PC-3 (cell line): ENCODE results near the gene BUD13. TPM values are rescaled to one million over a fixed set of nuclear protein-coding genes. Genes with fewer than 3 reads are reported as not detected.

Experiments
- ATAC-seq: fragments of 200-7000 bp; cut with Tn5 transposase; 2 replicates; pipeline ENCODE4 v1.9.1; 2020; ENCODE audit warnings: mild to moderate bottlenecking, moderate library complexity
- BruUV-seq: library from RNA; stranded (reverse); fragments of 400-500 nt; replicated peaks from 2 replicates; lab custom pipeline; 2021; lab: Mats Ljungman, UMichigan
- CTCF ChIA-PET: fragments of 300-600 bp; sonication (Branson Sonifier 250); formaldehyde crosslinking; loops from one replicate; lab custom pipeline; 2022; ENCODE audit warnings: antibody characterized with exemption; lab: Charles Lee
- POLR2A ChIA-PET: fragments of 300-600 bp; sonication (Branson Sonifier 250); formaldehyde crosslinking; loops from one replicate; lab custom pipeline; 2022; ENCODE audit warnings: antibody characterized with exemption; ENCODE audit not compliant: unreplicated experiment; lab: Charles Lee
- DNase-seq: peaks from one replicate; pipeline ENCODE4 v3.0.0-alpha.2; 2015
- H2AFZ ChIP-seq: fragments of 300-600 bp; sonication (generic); 2 replicates; pipeline ENCODE4 v1.6.0; 2016; ENCODE audit warnings: antibody characterized with exemption, low read length
- H3F3A ChIP-seq: fragments of 300-600 bp; sonication (generic); one replicate; pipeline ENCODE4 v1.6.0; 2017; ENCODE audit warnings: antibody characterized with exemption, low read length, control low read depth, mild to moderate bottlenecking; ENCODE audit not compliant: unreplicated experiment
- H3K27ac ChIP-seq: fragments of 300-600 bp; sonication (generic); 2 replicates; pipeline ENCODE4 v1.5.1; 2016; ENCODE audit warnings: mild to moderate bottlenecking, low read length
- H3K27me3 ChIP-seq: fragments of 300-600 bp; sonication (generic); 2 replicates; pipeline ENCODE4 v1.6.1; 2016; ENCODE audit warnings: low read length, mixed read lengths
- H3K36me3 ChIP-seq: fragments of 300-600 bp; sonication (generic); 2 replicates; pipeline ENCODE4 v1.6.1; 2016; ENCODE audit warnings: low read depth, mixed run types, low read length, mixed read lengths
- H3K4me1 ChIP-seq: fragments of 300-600 bp; sonication (generic); 2 replicates; pipeline ENCODE4 v1.5.1; 2016; ENCODE audit warnings: low read length; ENCODE audit not compliant: insufficient read depth
- H3K4me2 ChIP-seq: fragments of 300-600 bp; sonication (generic); 2 replicates; pipeline ENCODE4 v1.6.0; 2016; ENCODE audit warnings: low read length
- H3K4me3 ChIP-seq: fragments of 300-600 bp; sonication (generic); 2 replicates; pipeline ENCODE4 v1.5.1; 2016; ENCODE audit warnings: mild to moderate bottlenecking, low read length, mixed read lengths
- H3K79me2 ChIP-seq: fragments of 300-600 bp; sonication (generic); 2 replicates; pipeline ENCODE4 v1.6.1; 2017; ENCODE audit warnings: low read length, mixed read lengths
- H3K9ac ChIP-seq: fragments of 300-600 bp; sonication (generic); 2 replicates; pipeline ENCODE4 v1.6.0; 2016; ENCODE audit warnings: mild to moderate bottlenecking, low read length
- H3K9me2 ChIP-seq: fragments of 300-600 bp; sonication (generic); replicated peaks from 2 replicates; pipeline ENCODE4 v1.6.1; 2016; ENCODE audit warnings: mixed run types, low read length, mixed read lengths
- H3K9me3 ChIP-seq: fragments of 300-600 bp; sonication (generic); 2 replicates; pipeline ENCODE4 v1.6.1; 2016; ENCODE audit warnings: low read length, mixed read lengths
- H4K20me1 ChIP-seq: fragments of 300-600 bp; sonication (generic); 2 replicates; pipeline ENCODE4 v1.6.1; 2016; ENCODE audit warnings: low read length, mixed read lengths
- CTCF ChIP-seq: fragments of 300-600 bp; sonication (generic); conservative IDR thresholded peaks from 2 replicates; pipeline ENCODE4 v1.5.1; 2017; ENCODE audit warnings: antibody characterized with exemption, low read depth, mild to moderate bottlenecking, low read length
- EZH2 ChIP-seq: fragments of 300-600 bp; sonication (generic); IDR thresholded peaks from one replicate; pipeline ENCODE4 v1.6.1; 2017; ENCODE audit warnings: antibody characterized with exemption, mild to moderate bottlenecking, low read length; ENCODE audit not compliant: unreplicated experiment
- EZH2phosphoT487 ChIP-seq: fragments of 300-600 bp; sonication (generic); IDR thresholded peaks from 2 replicates; pipeline ENCODE4 v1.6.1; 2018; ENCODE audit warnings: mild to moderate bottlenecking, antibody characterized with exemption, low read length, borderline replicate concordance
- intact Hi-C: fragments of 100-400 bp; cut with micrococcal nuclease; formaldehyde crosslinking; loops from 2 replicates; pipeline ENCODE4 v1.9.0; 2023
- total RNA-seq: library from RNA; depleted of rRNA; stranded (reverse); fragments of >200 nt; gene quantifications from 2 replicates; pipeline ENCODE4 v1.2.3, GENCODE V29; 2014

Gene BUD13
- total RNA-seq, 1 experiment from 2014 or later = 28.9 TPM

GRCh38 chr11:116788975-116789374 lies 16.2 kb upstream of the BUD13 start:
- POLR2A ChIA-PET = no interaction called here
- no TSS peak for BruUV-seq
- Histone ChIP-seq H3K9ac (no peak overlapping the region), H3K9me3 (no peaks in the 10 kb centered on the region), H3F3A (no peaks in the 10 kb centered on the region), H3K4me3 (no peak overlapping the region), H3K4me2 (no peak overlapping the region), H3K4me1 (peaks cover 37% of the 10 kb centered on the region), H4K20me1 (no peaks in the 10 kb centered on the region; the same call in 1 of the 2 replicates), H3K9me2 (no peaks in the 10 kb centered on the region), H3K79me2 (peaks cover 26% of the 10 kb centered on the region), H2AFZ (no peak overlapping the region), H3K27me3 (no peaks in the 10 kb centered on the region), H3K27ac (no peak overlapping the region), H3K36me3 (peaks cover 27% of the 10 kb centered on the region)
- no peak for TF ChIP-seq EZH2
- CTCF ChIA-PET = interaction anchor here (2.6 kb wide), 1 partner anchor 47 kb away, joined by 16 read pairs; the partner anchor contains the start of gene APOA1
- DNase-seq = no peak
- intact Hi-C loops = loop anchor here (1.0 to 2.0 kb wide), 2 partner anchors 16 to 46 kb away; no protein-coding TSS in a partner anchor
- no peak for ATAC-seq

GRCh38 chr11:116788534-116788933 lies 15.7 kb upstream of the BUD13 start:
- peak overlapping the region; percentile 92 for H3K9ac ChIP-seq
- peak overlapping the region; percentile 94 for H3K4me2 ChIP-seq
- ChIA-PET CTCF (interaction anchor here (2.6 kb wide), 1 partner anchor 48 kb away, joined by 16 read pairs; the partner anchor contains the start of gene APOA1), POLR2A (interaction anchor here (0.6 to 2.0 kb wide), 4 partner anchors 47 to 391 kb away, joined by 3 to 8 read pairs (median 6); no protein-coding TSS in a partner anchor)
- H3K79me2 ChIP-seq = peaks cover 26% of the 10 kb centered on the region
- intact Hi-C loops = loop anchor here (1.0 to 2.0 kb wide), 2 partner anchors 15 to 46 kb away; no protein-coding TSS in a partner anchor
- H2AFZ ChIP-seq = peak overlapping the region; percentile 97
- H3K36me3 ChIP-seq = peaks cover 31% of the 10 kb centered on the region
- no peak overlapping the region for H3K27ac ChIP-seq
- no peaks in the 10 kb centered on the region for H3K9me2 ChIP-seq
- no TSS peak for BruUV-seq
- ATAC-seq = no peak
- no peaks in the 10 kb centered on the region for H3K9me3 ChIP-seq
- TF ChIP-seq CTCF (no peak), EZH2 (no peak), EZH2phosphoT487 (no peak)
- H3K27me3 ChIP-seq = no peaks in the 10 kb centered on the region
- H3K4me3 ChIP-seq = peak overlapping the region; percentile 83
- no peaks in the 10 kb centered on the region for H3F3A ChIP-seq
- no peak for DNase-seq
- H3K4me1 ChIP-seq = peaks cover 37% of the 10 kb centered on the region
- no peaks in the 10 kb centered on the region; the same call in 1 of the 2 replicates for H4K20me1 ChIP-seq

- no peaks in the 10 kb centered on the region for H3K9me3 ChIP-seq
- H3K27ac ChIP-seq = peak within 1 kb of the TSS; percentile 11; the same call in 1 of the 2 replicates
- no peaks in the 10 kb centered on the region for H3K27me3 ChIP-seq
- H3K9me2 ChIP-seq = no peaks in the 10 kb centered on the region
- intact Hi-C loops = loop anchor here (1.0 to 2.0 kb wide), 2 partner anchors 15 to 47 kb away; no protein-coding TSS in a partner anchor
- ChIA-PET CTCF (interaction anchor here (0.6 to 2.6 kb wide), 3 partner anchors 40 to 318 kb away, joined by 4 to 16 read pairs (median 6); partner anchors contain the start of gene APOA1), POLR2A (interaction anchor here (0.6 to 2.0 kb wide), 4 partner anchors 48 to 392 kb away, joined by 3 to 8 read pairs (median 6); no protein-coding TSS in a partner anchor)
- DNase-seq (peak; percentile 64), ATAC-seq (peak; percentile 81)
- H2AFZ ChIP-seq = peak within 1 kb of the TSS; percentile 97
- H3K79me2 ChIP-seq = peaks cover 26% of the 10 kb centered on the region
- H3K4me2 ChIP-seq = peak within 1 kb of the TSS; percentile 94
- TSS peak; percentile 97 for BruUV-seq
- H4K20me1 ChIP-seq = no peaks in the 10 kb centered on the region; the same call in 1 of the 2 replicates
- peaks cover 37% of the 10 kb centered on the region for H3K4me1 ChIP-seq
- no peak for TF ChIP-seq EZH2
- no peak for TF ChIP-seq EZH2phosphoT487
- no peak for TF ChIP-seq CTCF
- H3K9ac ChIP-seq = peak within 1 kb of the TSS; percentile 92
- H3K36me3 ChIP-seq = peaks cover 37% of the 10 kb centered on the region
- peak within 1 kb of the TSS; percentile 83 for H3K4me3 ChIP-seq
- H3F3A ChIP-seq = no peaks in the 10 kb centered on the region
These were observed 15.1 kb upstream of the BUD13 start, which contains the start of gene ZPR1 for GRCh38 chr11:116787786-116788486. Gene ZPR1, minus strand, starts transcription at chr11:116788023. Its CDS starts 33 bp downstream, at chr11:116787990.
